ENCODE measurements around the gene ABLIM3. TPM values are rescaled to one million over a fixed set of nuclear protein-coding genes. Genes with fewer than 3 reads are reported as not detected.
A peak's percentile ranks its signal among the peaks of the same experiment; 100 is the strongest.
"Not testable (repeated sequence)": the region's sequence is repeated elsewhere in the genome, so short reads cannot be mapped to it uniquely, and the experiment has no call there.

ABLIM3 gene
- total and polyA plus RNA-seq, 2 experiments from 2014 or later = 7.3 to 7.8 TPM

- Histone ChIP-seq H4K20me1 (ENCODE audit: insufficient read depth, poor library complexity, severe bottlenecking) (no peaks in the 10 kb centered on the region), H2AFZ (peak overlapping the region; percentile 88), H3K9me2 (replicated peaks; ENCODE audit: insufficient read depth) (no peaks in the 10 kb centered on the region), H3K27ac (no peak overlapping the region), H3K4me1 (ENCODE audit: insufficient read depth) (no peaks in the 10 kb centered on the region), H3K4me2 (peak overlapping the region; percentile 96), H3K9me3 (ENCODE audit: low read depth) (no peaks in the 10 kb centered on the region), H3K4me3 (peak overlapping the region; percentile 9), H3K36me3 (replicated peaks; ENCODE audit: insufficient read depth, low read depth) (no peaks in the 10 kb centered on the region), H3K79me2 (no peaks in the 10 kb centered on the region), H3K27me3 (peaks cover 15% of the 10 kb centered on the region)
- peak; percentile 44 for DNase-seq (ENCODE audit: low spot score)
- TF ChIP-seq CTCF (IDR thresholded peaks at IDR 0.05; ENCODE audit: poor library complexity) = no peak
- no peak for TF ChIP-seq EZH2 (IDR thresholded peaks at IDR 0.05; ENCODE audit: borderline replicate concordance)
- no peak for TF ChIP-seq EZH2phosphoT487 (IDR thresholded peaks at IDR 0.05; ENCODE audit: low read depth, severe bottlenecking, unreplicated experiment)
- WGBS (ENCODE audit: low lambda C conversion rate, missing lambda C conversion rate) = 3% methylated on average over 39 of the region's 40 CpGs
These were observed 130.0 kb downstream of the ABLIM3 start for GRCh38 chr5:149271195-149271715.

- Histone ChIP-seq H3K36me3 (replicated peaks; ENCODE audit: insufficient read depth, low read depth) (no peaks in the 10 kb centered on the region), H3K9me3 (ENCODE audit: low read depth) (no peaks in the 10 kb centered on the region), H3K4me1 (ENCODE audit: insufficient read depth) (no peaks in the 10 kb centered on the region), H3K27me3 (peaks cover 18% of the 10 kb centered on the region), H3K4me3 (peak within 1 kb of the TSS; percentile 9), H2AFZ (peak within 1 kb of the TSS; percentile 88), H3K27ac (no peak within 1 kb of the TSS), H4K20me1 (ENCODE audit: insufficient read depth, poor library complexity, severe bottlenecking) (no peaks in the 10 kb centered on the region), H3K79me2 (no peaks in the 10 kb centered on the region), H3K9me2 (replicated peaks; ENCODE audit: insufficient read depth) (no peaks in the 10 kb centered on the region), H3K4me2 (peak within 1 kb of the TSS; percentile 96)
- DNase-seq (ENCODE audit: low spot score) = peak; percentile 71
- 1% methylated on average over 49 of the region's 81 CpGs for WGBS (ENCODE audit: low lambda C conversion rate, missing lambda C conversion rate)
- TF ChIP-seq EZH2 (IDR thresholded peaks at IDR 0.05; ENCODE audit: borderline replicate concordance) (peak; percentile 60), EZH2phosphoT487 (IDR thresholded peaks at IDR 0.05; ENCODE audit: low read depth, severe bottlenecking, unreplicated experiment) (no peak), CTCF (IDR thresholded peaks at IDR 0.05; ENCODE audit: poor library complexity) (no peak)
These were observed 130.6 kb downstream of the ABLIM3 start, which contains the start of gene AFAP1L1 for GRCh38 chr5:149271716-149272563. Gene AFAP1L1, plus strand, starts transcription at chr5:149271859. Its CDS starts 110 bp downstream, at chr5:149271969.

- not testable (repeated sequence) for H3K79me2 ChIP-seq; H4K20me1 ChIP-seq (ENCODE audit: insufficient read depth, poor library complexity, severe bottlenecking); H3K9me2 ChIP-seq (replicated peaks; ENCODE audit: insufficient read depth); DNase-seq (ENCODE audit: low spot score); H3K36me3 ChIP-seq (replicated peaks; ENCODE audit: insufficient read depth, low read depth); H2AFZ ChIP-seq; H3K9me3 ChIP-seq (ENCODE audit: low read depth); H3K4me1 ChIP-seq (ENCODE audit: insufficient read depth); H3K27ac ChIP-seq
- 65% methylated on average over 16 of the region's 16 CpGs for WGBS (ENCODE audit: low lambda C conversion rate, missing lambda C conversion rate)
- Histone ChIP-seq H3K27me3 (peaks cover 23% of the 10 kb centered on the region), H3K4me3 (peak overlapping the region; percentile 9), H3K4me2 (peak overlapping the region; percentile 96)
These were observed 131.5 kb downstream of the ABLIM3 start for GRCh38 chr5:149272781-149273180.

GRCh38 chr5:149273237-149273636, 131.9 kb downstream of the ABLIM3 start:
- DNase-seq (ENCODE audit: low spot score) = no peak
- H3K4me2 ChIP-seq = peak overlapping the region; percentile 96
- H3K27ac ChIP-seq = peak overlapping the region; percentile 24
- 60% methylated on average over 5 of the region's 5 CpGs for WGBS (ENCODE audit: low lambda C conversion rate, missing lambda C conversion rate)
- no peaks in the 10 kb centered on the region for H3K9me2 ChIP-seq (replicated peaks; ENCODE audit: insufficient read depth)
- H4K20me1 ChIP-seq (ENCODE audit: insufficient read depth, poor library complexity, severe bottlenecking) = no peaks in the 10 kb centered on the region
- no peaks in the 10 kb centered on the region for H3K4me1 ChIP-seq (ENCODE audit: insufficient read depth)
- no peak overlapping the region for H2AFZ ChIP-seq
- no peaks in the 10 kb centered on the region for H3K36me3 ChIP-seq (replicated peaks; ENCODE audit: insufficient read depth, low read depth)
- H3K9me3 ChIP-seq (ENCODE audit: low read depth) = no peaks in the 10 kb centered on the region
- no peaks in the 10 kb centered on the region for H3K79me2 ChIP-seq
- no peak overlapping the region for H3K4me3 ChIP-seq
- peaks cover 23% of the 10 kb centered on the region for H3K27me3 ChIP-seq
- TF ChIP-seq CTCF (IDR thresholded peaks at IDR 0.05; ENCODE audit: poor library complexity) (no peak), EZH2phosphoT487 (IDR thresholded peaks at IDR 0.05; ENCODE audit: low read depth, severe bottlenecking, unreplicated experiment) (no peak), EZH2 (IDR thresholded peaks at IDR 0.05; ENCODE audit: borderline replicate concordance) (no peak)

All from hepatocyte (in vitro differentiated cells).